HCT116 (cell line): ENCODE measurements around the gene CCL20. TPM values are rescaled to one million over a fixed set of nuclear protein-coding genes. Genes with fewer than 3 reads are reported as not detected.

Experiments used
- ATAC-seq: fragments of 200-7000 bp; cut with Tn5 transposase; 2 replicates; pipeline ENCODE4 v1.9.1; 2020; ENCODE audit warnings: mild to moderate bottlenecking, moderate library complexity
- BruUV-seq: library from RNA; stranded (reverse); fragments of 400-500 nt; replicated peaks from 2 replicates; lab custom pipeline; 2021; lab: Mats Ljungman, UMichigan
- CTCF ChIA-PET: fragments of 300-600 bp; sonication (Branson Sonifier 250); formaldehyde crosslinking; loops from one replicate; lab custom pipeline; 2021; ENCODE audit warnings: antibody characterized with exemption; lab: Charles Lee
- POLR2A ChIA-PET: fragments of 300-600, 350-600 bp; sonication (Branson Sonifier 250); formaldehyde crosslinking; loops from one replicate; lab custom pipeline; 2021; ENCODE audit warnings: antibody characterized with exemption; lab: Charles Lee
- RAD21 ChIA-PET, 2 experiments: fragments of 300-600 bp; sonication (Branson Sonifier 250); formaldehyde crosslinking; loops; one replicate each; lab custom pipeline; 2023; ENCODE audit warnings: low total read pairs in 2 of 2; ENCODE audit not compliant: uncharacterized antibody in 2 of 2, unreplicated experiment in 2 of 2, low non-redundant PET in 1 of 2; lab: Charles Lee
- DNase-seq: peaks from one replicate; pipeline ENCODE4 v3.0.0-alpha.2; 2010; ENCODE audit warnings: low read depth, low spot score
- H2AFZ ChIP-seq: fragments of 200-600 bp; shearing (Covaris generic), sonication (generic); 2 replicates; pipeline ENCODE4 v1.6.1; 2017; ENCODE audit warnings: low read depth, mixed run types, mixed read lengths, antibody characterized with exemption, low read length; ENCODE audit not compliant: poor library complexity, severe bottlenecking
- H3K27ac ChIP-seq: 2 replicates; pipeline ENCODE4 v1.5.1; 2012; ENCODE audit warnings: low read depth, low read length
- H3K27me3 ChIP-seq: fragments of 200-600 bp; sonication (generic); 2 replicates; pipeline ENCODE4 v1.6.1; 2016; ENCODE audit warnings: mixed run types, low read length, mixed read lengths; ENCODE audit not compliant: insufficient read depth
- H3K36me3 ChIP-seq, 2 experiments: fragments of 200-500 bp in 1 of 2; fragments of 200-600 bp in 1 of 2; sonication (Bioruptor generic) in 1 of 2; sonication (generic) in 1 of 2; 2 replicates each; pipeline versions ENCODE4 v1.5.1 to v1.6.1; 2014 to 2016; ENCODE audit warnings: low read length in 2 of 2, inconsistent platforms in 1 of 2, mixed read lengths in 1 of 2, mixed run types in 1 of 2; ENCODE audit not compliant: insufficient read depth in 2 of 2, control insufficient read depth in 1 of 2
- H3K4me1 ChIP-seq, 2 experiments: fragments of 200-600 bp in 1 of 2; sonication (generic) in 1 of 2; 2 replicates each; pipeline versions ENCODE4 v1.5.1 to v1.6.1; 2012 to 2017; ENCODE audit warnings: low read length in 2 of 2, inconsistent platforms in 1 of 2, mild to moderate bottlenecking in 1 of 2, mixed read lengths in 1 of 2, mixed run types in 1 of 2, moderate library complexity in 1 of 2; ENCODE audit not compliant: insufficient read depth in 2 of 2, control insufficient read depth in 1 of 2
- H3K4me2 ChIP-seq: fragments of 200-600 bp; sonication (generic); 2 replicates; pipeline ENCODE4 v1.6.1; 2017; ENCODE audit warnings: mixed run types, low read length, mixed read lengths
- H3K4me3 ChIP-seq, 2 experiments: fragments of 200-600 bp in 1 of 2; sonication (generic) in 1 of 2; replicated peaks in 1 of 2; 2 replicates each; pipeline ENCODE4 v1.5.1; 2011 to 2016; ENCODE audit warnings: low read length in 2 of 2, control low read depth in 1 of 2, low read depth in 1 of 2, mild to moderate bottlenecking in 1 of 2, mixed read lengths in 1 of 2, mixed run types in 1 of 2
- H3K79me2 ChIP-seq: fragments of 200-600 bp; sonication (generic); 2 replicates; pipeline ENCODE4 v1.6.1; 2017; ENCODE audit warnings: mild to moderate bottlenecking, mixed run types, low read length, moderate library complexity, mixed read lengths; ENCODE audit not compliant: insufficient read depth
- H3K9ac ChIP-seq: fragments of 200-600 bp; sonication (generic); 2 replicates; pipeline ENCODE4 v1.6.1; 2016; ENCODE audit warnings: low read length, mixed read lengths
- H3K9me2 ChIP-seq: fragments of 200-600 bp; sonication (generic), shearing (Covaris generic); 2 replicates; pipeline ENCODE4 v1.6.1; 2017; ENCODE audit warnings: mixed run types, mild to moderate bottlenecking, moderate library complexity; ENCODE audit not compliant: insufficient read depth
- H3K9me3 ChIP-seq, 2 experiments: fragments of 200-500 bp in 1 of 2; fragments of 200-600 bp in 1 of 2; sonication (Bioruptor generic) in 1 of 2; sonication (generic) in 1 of 2; 2 replicates each; pipeline ENCODE4 v1.6.1; 2014 to 2017; ENCODE audit warnings: low read length in 2 of 2, mixed read lengths in 2 of 2, inconsistent platforms in 1 of 2, low read depth in 1 of 2, mild to moderate bottlenecking in 1 of 2, mixed run types in 1 of 2, moderate library complexity in 1 of 2; ENCODE audit not compliant: control insufficient read depth in 1 of 2, insufficient read depth in 1 of 2
- H4K20me1 ChIP-seq: fragments of 200-600 bp; sonication (generic), shearing (Covaris generic); 2 replicates; pipeline ENCODE4 v1.6.1; 2017; ENCODE audit warnings: mixed run types, mild to moderate bottlenecking, moderate library complexity; ENCODE audit not compliant: insufficient read depth
- ATF3 ChIP-seq: IDR thresholded peaks from 2 replicates; pipeline ENCODE4 v1.6.1; 2012
- EGR1 ChIP-seq: IDR thresholded peaks from 2 replicates; pipeline ENCODE4 v1.6.1; 2012; ENCODE audit warnings: low read depth
- ELF1 ChIP-seq: IDR thresholded peaks from 2 replicates; pipeline ENCODE4 v1.6.1; 2012; ENCODE audit warnings: low read depth, borderline replicate concordance
- EZH2 ChIP-seq: fragments of 200-600 bp; sonication (generic); IDR thresholded peaks from 2 replicates; pipeline ENCODE4 v1.6.1; 2017; ENCODE audit warnings: antibody characterized with exemption, mixed run types
- EZH2phosphoT487 ChIP-seq: fragments of 200-600 bp; IDR thresholded peaks from 2 replicates; pipeline ENCODE4 v1.6.1; 2018; ENCODE audit warnings: antibody characterized with exemption, borderline replicate concordance
- FOSL1 ChIP-seq: IDR thresholded peaks from 2 replicates; pipeline ENCODE4 v1.6.1; 2012; ENCODE audit warnings: low read depth
- POLR2A ChIP-seq: IDR thresholded peaks from 2 replicates; pipeline ENCODE4 v1.7.0; 2011; ENCODE audit warnings: borderline replicate concordance; ENCODE audit not compliant: insufficient read depth, insufficient read length; ENCODE audit errors: extremely low read depth
- POLR2AphosphoS5 ChIP-seq: IDR thresholded peaks from 2 replicates; pipeline ENCODE4 v1.6.1; 2011; ENCODE audit warnings: mild to moderate bottlenecking, low read depth, low read length, moderate library complexity
- RAD21 ChIP-seq: IDR thresholded peaks from 2 replicates; pipeline ENCODE4 v1.6.1; 2012; ENCODE audit warnings: low read depth, mild to moderate bottlenecking
- SIN3A ChIP-seq: IDR thresholded peaks from 2 replicates; pipeline ENCODE4 v1.6.1; 2012; ENCODE audit warnings: low read depth
- SP1 ChIP-seq: IDR thresholded peaks from 2 replicates; pipeline ENCODE4 v1.6.1; 2012; ENCODE audit warnings: low read depth
- TCF7L2 ChIP-seq: IDR thresholded peaks from 2 replicates; pipeline ENCODE4 v1.7.0; 2011; ENCODE audit warnings: borderline replicate concordance, inconsistent platforms; ENCODE audit not compliant: insufficient read depth, insufficient read length; ENCODE audit errors: extremely low read depth
- YY1 ChIP-seq: IDR thresholded peaks from 2 replicates; pipeline ENCODE4 v1.6.1; 2011; ENCODE audit warnings: low read length, low read depth, moderate library complexity, mild to moderate bottlenecking; ENCODE audit not compliant: insufficient replicate concordance; ENCODE audit errors: extremely low read depth
- ZNF274 ChIP-seq: fragments of 200-500 bp; sonication (Bioruptor generic); IDR thresholded peaks from 2 replicates; pipeline ENCODE4 v1.6.1; 2014; ENCODE audit warnings: mild to moderate bottlenecking, low read depth, low read length, inconsistent platforms
- intact Hi-C: fragments of 100-400 bp; cut with micrococcal nuclease; formaldehyde crosslinking; loops from 2 replicates; pipeline ENCODE4 v1.10.0; 2022
- total RNA-seq: library from RNA; stranded (reverse); gene quantifications from one replicate; pipeline ENCODE4 v1.2.1, GENCODE V29; 2021; ENCODE audit not compliant: unreplicated experiment
- TF ChIP-seq, protein P1 (sequence below), 3 experiments: fragments of 200-600 bp in 1 of 3; sonication (generic) in 1 of 3; IDR thresholded peaks in 2 of 3; conservative IDR thresholded peaks in 1 of 3; 2 replicates each; pipeline ENCODE4 v1.5.1; 2012 to 2017; ENCODE audit warnings: low read depth in 2 of 3, low read length in 2 of 3, antibody characterized with exemption in 1 of 3, borderline replicate concordance in 1 of 3, control low read depth in 1 of 3, mild to moderate bottlenecking in 1 of 3, mixed read lengths in 1 of 3, mixed run types in 1 of 3, moderate library complexity in 1 of 3; ENCODE audit not compliant: insufficient read depth in 1 of 3
- TF ChIP-seq, protein P2 (sequence below): IDR thresholded peaks from 2 replicates; pipeline ENCODE4 v1.6.1; 2012; ENCODE audit warnings: low read depth

Gene CCL20
- total RNA-seq, 1 experiment from 2014 or later, result 0.30 TPM

GRCh38 chr2:227802882-227803281 is 10.8 kb upstream of the CCL20 start:
- H3K4me1 ChIP-seq, result no peaks in the 10 kb centered on the region

More at GRCh38 chr2:227802882-227803281, 10.8 kb upstream of the CCL20 start:
- TF ChIP-seq FOSL1 (no peak), ATF3 (no peak), EGR1 (no peak), POLR2AphosphoS5 (no peak), SIN3A (no peak), EZH2 (no peak), RAD21 (no peak), YY1 (no peak), POLR2A (no peak), TCF7L2 (no peak), EZH2phosphoT487 (no peak), ELF1 (no peak), ZNF274 (no peak), SP1 (no peak)
- TF ChIP-seq, protein P1, sequence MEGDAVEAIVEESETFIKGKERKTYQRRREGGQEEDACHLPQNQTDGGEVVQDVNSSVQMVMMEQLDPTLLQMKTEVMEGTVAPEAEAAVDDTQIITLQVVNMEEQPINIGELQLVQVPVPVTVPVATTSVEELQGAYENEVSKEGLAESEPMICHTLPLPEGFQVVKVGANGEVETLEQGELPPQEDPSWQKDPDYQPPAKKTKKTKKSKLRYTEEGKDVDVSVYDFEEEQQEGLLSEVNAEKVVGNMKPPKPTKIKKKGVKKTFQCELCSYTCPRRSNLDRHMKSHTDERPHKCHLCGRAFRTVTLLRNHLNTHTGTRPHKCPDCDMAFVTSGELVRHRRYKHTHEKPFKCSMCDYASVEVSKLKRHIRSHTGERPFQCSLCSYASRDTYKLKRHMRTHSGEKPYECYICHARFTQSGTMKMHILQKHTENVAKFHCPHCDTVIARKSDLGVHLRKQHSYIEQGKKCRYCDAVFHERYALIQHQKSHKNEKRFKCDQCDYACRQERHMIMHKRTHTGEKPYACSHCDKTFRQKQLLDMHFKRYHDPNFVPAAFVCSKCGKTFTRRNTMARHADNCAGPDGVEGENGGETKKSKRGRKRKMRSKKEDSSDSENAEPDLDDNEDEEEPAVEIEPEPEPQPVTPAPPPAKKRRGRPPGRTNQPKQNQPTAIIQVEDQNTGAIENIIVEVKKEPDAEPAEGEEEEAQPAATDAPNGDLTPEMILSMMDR (IDR thresholded peaks at IDR 0.05 in 2 of 3, conservative IDR thresholded peaks at IDR 0.05 in 1 of 3; ENCODE audit: borderline replicate concordance in 1 of 3, insufficient read depth in 1 of 3, low read depth in 2 of 3, low read length in 2 of 3), result no peak
- TF ChIP-seq, protein P2, sequence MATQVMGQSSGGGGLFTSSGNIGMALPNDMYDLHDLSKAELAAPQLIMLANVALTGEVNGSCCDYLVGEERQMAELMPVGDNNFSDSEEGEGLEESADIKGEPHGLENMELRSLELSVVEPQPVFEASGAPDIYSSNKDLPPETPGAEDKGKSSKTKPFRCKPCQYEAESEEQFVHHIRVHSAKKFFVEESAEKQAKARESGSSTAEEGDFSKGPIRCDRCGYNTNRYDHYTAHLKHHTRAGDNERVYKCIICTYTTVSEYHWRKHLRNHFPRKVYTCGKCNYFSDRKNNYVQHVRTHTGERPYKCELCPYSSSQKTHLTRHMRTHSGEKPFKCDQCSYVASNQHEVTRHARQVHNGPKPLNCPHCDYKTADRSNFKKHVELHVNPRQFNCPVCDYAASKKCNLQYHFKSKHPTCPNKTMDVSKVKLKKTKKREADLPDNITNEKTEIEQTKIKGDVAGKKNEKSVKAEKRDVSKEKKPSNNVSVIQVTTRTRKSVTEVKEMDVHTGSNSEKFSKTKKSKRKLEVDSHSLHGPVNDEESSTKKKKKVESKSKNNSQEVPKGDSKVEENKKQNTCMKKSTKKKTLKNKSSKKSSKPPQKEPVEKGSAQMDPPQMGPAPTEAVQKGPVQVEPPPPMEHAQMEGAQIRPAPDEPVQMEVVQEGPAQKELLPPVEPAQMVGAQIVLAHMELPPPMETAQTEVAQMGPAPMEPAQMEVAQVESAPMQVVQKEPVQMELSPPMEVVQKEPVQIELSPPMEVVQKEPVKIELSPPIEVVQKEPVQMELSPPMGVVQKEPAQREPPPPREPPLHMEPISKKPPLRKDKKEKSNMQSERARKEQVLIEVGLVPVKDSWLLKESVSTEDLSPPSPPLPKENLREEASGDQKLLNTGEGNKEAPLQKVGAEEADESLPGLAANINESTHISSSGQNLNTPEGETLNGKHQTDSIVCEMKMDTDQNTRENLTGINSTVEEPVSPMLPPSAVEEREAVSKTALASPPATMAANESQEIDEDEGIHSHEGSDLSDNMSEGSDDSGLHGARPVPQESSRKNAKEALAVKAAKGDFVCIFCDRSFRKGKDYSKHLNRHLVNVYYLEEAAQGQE, result no peak
- TF ChIP-seq, all 23 proteins: peak for 0
- RAD21 ChIA-PET, result no interaction called here
- Histone ChIP-seq H3K9ac (no peak overlapping the region), H3K4me2 (no peak overlapping the region), H3K9me3 (no peaks in the 10 kb centered on the region), H3K27ac (no peak overlapping the region), H3K36me3 (no peaks in the 10 kb centered on the region), H3K27me3 (no peaks in the 10 kb centered on the region), H2AFZ (no peak overlapping the region), H3K4me3 (no peak overlapping the region), H3K9me2 (no peaks in the 10 kb centered on the region), H3K79me2 (no peaks in the 10 kb centered on the region), H4K20me1 (no peaks in the 10 kb centered on the region)
- DNase-seq (no peak), ATAC-seq (no peak)
- intact Hi-C loops, result no loop called here
- CTCF ChIA-PET, result interaction anchor here (1.2 kb wide), 1 partner anchor 59 kb away, joined by 4 read pairs; no protein-coding TSS in a partner anchor
- POLR2A ChIA-PET, result no interaction called here
- no TSS peak for BruUV-seq
